Stimulated activated CD4-positive, alpha-beta T cell treated with anti-CD3 and anti-CD28 coated beads, Interleukin-15, amount 100 ng/mL, for 1 hour (primary cell): ENCODE results near the gene ARHGAP32.

Experiments used
- DNase-seq, 2 donors: peaks; one replicate each; pipeline ENCODE4 v3.0.0-alpha.2; 2020; ENCODE audit warnings: low read depth in 1 of 2, low spot score in 1 of 2

Gene ARHGAP32

GRCh38 chr11:129117595-129118350 lies 74.4 kb downstream of the ARHGAP32 start:
- DNase-seq = peak in 1 of 2 donors; percentile 6

- no peak for DNase-seq
Observed at GRCh38 chr11:129115652-129116586, 76.2 kb downstream of the ARHGAP32 start.

- no peak for DNase-seq
Observed at GRCh38 chr11:129109701-129110100, 82.4 kb downstream of the ARHGAP32 start.

- no peak for DNase-seq
Observed at GRCh38 chr11:129106788-129107187, 85.3 kb downstream of the ARHGAP32 start.

- no peak for DNase-seq
Observed at GRCh38 chr11:129102756-129103155, 89.4 kb downstream of the ARHGAP32 start.

GRCh38 chr11:129102225-129102624 lies 89.9 kb downstream of the ARHGAP32 start:
- no peak for DNase-seq

- no peak for DNase-seq
Observed at GRCh38 chr11:129093283-129093682, 98.8 kb downstream of the ARHGAP32 start.

GRCh38 chr11:129090056-129090455 lies 102.1 kb downstream of the ARHGAP32 start:
- DNase-seq = no peak

- no peak for DNase-seq
Observed at GRCh38 chr11:129089279-129089678, 102.8 kb downstream of the ARHGAP32 start.

- no peak for DNase-seq
Observed at GRCh38 chr11:129086976-129087375, 105.1 kb downstream of the ARHGAP32 start.

GRCh38 chr11:129077191-129077590 lies 114.9 kb downstream of the ARHGAP32 start:
- DNase-seq = no peak

GRCh38 chr11:129075757-129076156 lies 116.4 kb downstream of the ARHGAP32 start:
- no peak for DNase-seq

- no peak for DNase-seq
Observed at GRCh38 chr11:129067454-129067853, 124.7 kb downstream of the ARHGAP32 start.

GRCh38 chr11:129066229-129066628 lies 125.9 kb downstream of the ARHGAP32 start:
- DNase-seq = no peak

GRCh38 chr11:129063118-129063517 lies 129.0 kb downstream of the ARHGAP32 start:
- DNase-seq = no peak

GRCh38 chr11:129061492-129062230 lies 130.5 kb downstream of the ARHGAP32 start:
- DNase-seq = no peak

GRCh38 chr11:129056916-129057315 lies 135.2 kb downstream of the ARHGAP32 start:
- DNase-seq = no peak

- no peak for DNase-seq
Observed at GRCh38 chr11:129055196-129055595, 136.9 kb downstream of the ARHGAP32 start.

GRCh38 chr11:129048911-129049310 lies 143.2 kb downstream of the ARHGAP32 start:
- DNase-seq = no peak

- no peak for DNase-seq
Observed at GRCh38 chr11:129045150-129045549, 147.0 kb downstream of the ARHGAP32 start.

- no peak for DNase-seq
Observed at GRCh38 chr11:129042503-129042902, 149.6 kb downstream of the ARHGAP32 start.
